C4-2B (cell line): ENCODE results near the gene GPR139.

Source experiments
- H3K27ac ChIP-seq: fragments of 450-650 bp; 2 replicates; pipeline ENCODE4 v1.5.1; 2017
- ZFX ChIP-seq: fragments of 450-650 bp; IDR thresholded peaks from 2 replicates; pipeline ENCODE4 v1.6.1; 2017
- TF ChIP-seq, protein P1 (sequence below): fragments of 450-650 bp; conservative IDR thresholded peaks from 2 replicates; pipeline ENCODE4 v1.5.1; 2017; ENCODE audit warnings: mild to moderate bottlenecking

Gene GPR139

DNA sequence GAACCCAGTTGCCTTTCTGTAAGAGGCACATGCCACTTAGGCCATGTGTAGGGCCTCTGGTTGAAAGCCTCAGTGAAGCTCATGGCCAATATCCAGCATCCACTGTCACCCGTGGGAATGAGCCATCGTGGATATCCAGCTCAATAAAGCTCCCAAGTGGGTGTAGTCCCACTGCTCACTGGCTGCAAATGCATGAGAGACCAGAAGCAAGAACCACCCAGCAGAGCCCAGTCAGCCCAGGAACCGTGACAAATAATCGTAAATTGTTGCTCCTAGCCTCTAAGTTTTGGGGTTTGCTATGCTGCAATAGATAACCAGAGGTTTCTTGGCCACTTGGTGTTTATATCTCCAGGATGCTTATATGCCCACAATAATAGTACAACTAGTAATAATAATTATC is 33.7 kb downstream of the GPR139 start:
- H3K27ac ChIP-seq, result no peak overlapping the region
- TF ChIP-seq, protein P1, sequence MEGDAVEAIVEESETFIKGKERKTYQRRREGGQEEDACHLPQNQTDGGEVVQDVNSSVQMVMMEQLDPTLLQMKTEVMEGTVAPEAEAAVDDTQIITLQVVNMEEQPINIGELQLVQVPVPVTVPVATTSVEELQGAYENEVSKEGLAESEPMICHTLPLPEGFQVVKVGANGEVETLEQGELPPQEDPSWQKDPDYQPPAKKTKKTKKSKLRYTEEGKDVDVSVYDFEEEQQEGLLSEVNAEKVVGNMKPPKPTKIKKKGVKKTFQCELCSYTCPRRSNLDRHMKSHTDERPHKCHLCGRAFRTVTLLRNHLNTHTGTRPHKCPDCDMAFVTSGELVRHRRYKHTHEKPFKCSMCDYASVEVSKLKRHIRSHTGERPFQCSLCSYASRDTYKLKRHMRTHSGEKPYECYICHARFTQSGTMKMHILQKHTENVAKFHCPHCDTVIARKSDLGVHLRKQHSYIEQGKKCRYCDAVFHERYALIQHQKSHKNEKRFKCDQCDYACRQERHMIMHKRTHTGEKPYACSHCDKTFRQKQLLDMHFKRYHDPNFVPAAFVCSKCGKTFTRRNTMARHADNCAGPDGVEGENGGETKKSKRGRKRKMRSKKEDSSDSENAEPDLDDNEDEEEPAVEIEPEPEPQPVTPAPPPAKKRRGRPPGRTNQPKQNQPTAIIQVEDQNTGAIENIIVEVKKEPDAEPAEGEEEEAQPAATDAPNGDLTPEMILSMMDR, result no peak
- TF ChIP-seq ZFX, result no peak

DNA sequence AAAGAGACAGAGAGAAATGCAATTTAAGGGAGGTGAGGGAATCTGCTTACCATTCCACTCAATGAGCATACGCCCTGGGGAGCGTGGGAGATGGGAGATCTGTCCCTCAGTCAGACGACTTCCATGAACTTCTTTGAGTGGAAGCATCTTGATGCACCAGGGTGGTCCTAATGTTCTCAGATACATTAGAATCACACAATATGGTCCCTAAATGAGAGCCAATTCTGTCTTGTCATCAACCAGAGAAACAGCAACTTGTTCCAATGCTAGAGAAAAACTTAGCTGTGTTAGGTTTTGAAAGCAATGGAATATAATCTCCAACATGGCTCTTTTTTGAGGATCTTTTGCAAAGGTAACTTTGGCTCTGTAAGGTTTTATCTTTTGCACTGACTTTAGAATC is 44.1 kb downstream of the GPR139 start:
- H3K27ac ChIP-seq, result no peak overlapping the region
- TF ChIP-seq ZFX, result no peak
- TF ChIP-seq, protein P1, result no peak

DNA sequence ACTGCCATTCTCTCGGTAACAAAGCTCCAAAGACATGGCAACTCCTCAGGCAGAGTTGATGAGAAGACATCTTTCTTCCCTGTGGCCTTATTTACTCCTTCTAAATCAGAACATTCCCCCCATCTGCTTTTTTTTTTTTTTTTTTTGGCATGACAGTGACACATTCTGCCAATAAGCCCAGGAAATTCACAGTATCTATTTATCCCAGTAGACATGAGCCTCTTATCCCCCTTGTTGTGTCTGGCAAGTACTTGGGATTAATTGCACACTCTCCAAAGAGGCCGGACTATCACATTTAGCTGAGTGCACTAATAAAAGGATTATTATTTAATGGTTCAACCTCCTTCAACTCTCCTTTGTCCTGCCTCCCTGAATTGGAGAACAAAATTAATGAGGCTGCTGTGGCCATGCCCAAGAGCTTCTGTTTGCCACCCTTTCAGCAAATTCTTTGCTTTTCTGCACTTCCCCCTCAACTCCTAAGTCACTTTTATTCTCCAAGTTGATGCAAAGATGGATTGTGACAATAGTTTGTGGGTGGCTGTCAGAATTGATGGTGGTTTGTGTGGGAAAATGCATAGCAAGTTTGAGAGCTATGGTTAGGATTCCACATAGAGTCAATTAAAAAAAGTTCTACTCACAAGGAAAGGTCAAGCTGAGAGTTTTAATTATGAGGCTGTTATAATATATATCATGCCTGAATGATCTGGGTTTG is 47.2 kb downstream of the GPR139 start:
- TF ChIP-seq ZFX, result no peak
- TF ChIP-seq, protein P1, result no peak
- no peak overlapping the region for H3K27ac ChIP-seq

DNA sequence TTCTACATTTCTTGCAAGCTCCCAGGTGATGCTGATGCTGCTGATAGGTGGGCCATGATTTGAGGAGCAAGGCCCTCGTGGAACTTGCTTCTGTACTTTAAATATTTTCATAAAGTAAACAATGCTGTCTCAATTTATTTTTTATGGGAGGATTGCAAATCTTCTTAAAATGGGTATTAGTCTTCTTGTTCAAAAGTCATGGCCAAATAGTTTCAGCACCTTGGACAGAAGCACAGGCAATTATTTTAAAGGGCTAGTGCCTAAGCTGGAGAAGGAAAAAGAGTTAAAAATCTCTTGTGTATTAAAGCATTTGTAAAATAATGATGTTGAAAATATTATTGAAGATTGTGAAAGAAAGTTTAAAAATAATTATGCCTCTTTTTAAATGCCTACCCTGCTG is 50.5 kb downstream of the GPR139 start:
- TF ChIP-seq ZFX, result no peak
- TF ChIP-seq, protein P1, result no peak
- H3K27ac ChIP-seq, result no peak overlapping the region

DNA sequence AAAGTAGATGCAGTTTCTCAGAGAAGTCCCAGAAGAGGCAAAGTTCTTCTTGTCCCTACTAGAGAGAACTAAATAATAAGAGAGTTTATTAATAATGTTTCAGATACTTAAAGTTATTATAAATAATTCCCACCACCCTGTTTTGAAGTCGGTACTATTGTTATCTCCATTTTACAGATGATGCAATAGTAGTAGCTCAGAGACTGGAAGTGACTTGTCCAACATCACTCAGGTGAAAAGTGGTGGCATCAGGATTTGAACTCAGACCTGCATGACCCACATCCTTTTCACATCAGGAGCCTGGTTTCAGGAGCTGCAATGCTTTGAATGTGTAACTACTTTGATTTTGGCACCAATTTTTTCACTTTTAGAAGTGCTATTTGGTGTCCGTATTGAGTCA is 52.7 kb downstream of the GPR139 start:
- no peak overlapping the region for H3K27ac ChIP-seq
- TF ChIP-seq ZFX, result no peak
- TF ChIP-seq, protein P1, result no peak

DNA sequence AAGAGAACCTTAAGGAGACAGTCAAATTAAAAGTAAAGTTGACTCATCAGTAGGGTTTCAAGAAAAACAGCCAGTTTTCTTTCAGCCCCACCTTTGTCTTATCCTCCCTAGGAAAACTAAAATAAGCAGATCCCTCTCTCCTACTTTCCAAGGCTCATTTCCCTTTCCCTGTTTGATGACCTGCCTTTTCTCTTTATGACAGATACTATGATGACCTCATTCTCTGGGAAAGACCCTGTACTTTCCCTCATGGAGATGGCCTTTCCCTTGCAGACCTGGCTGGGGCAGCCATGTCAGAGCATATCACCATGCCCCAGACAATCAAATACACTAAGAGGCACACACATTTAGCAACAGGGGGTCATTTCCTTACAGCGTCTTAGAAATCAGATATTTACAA is 53.6 kb downstream of the GPR139 start:
- H3K27ac ChIP-seq, result no peak overlapping the region
- TF ChIP-seq, protein P1, result no peak
- TF ChIP-seq ZFX, result no peak

DNA sequence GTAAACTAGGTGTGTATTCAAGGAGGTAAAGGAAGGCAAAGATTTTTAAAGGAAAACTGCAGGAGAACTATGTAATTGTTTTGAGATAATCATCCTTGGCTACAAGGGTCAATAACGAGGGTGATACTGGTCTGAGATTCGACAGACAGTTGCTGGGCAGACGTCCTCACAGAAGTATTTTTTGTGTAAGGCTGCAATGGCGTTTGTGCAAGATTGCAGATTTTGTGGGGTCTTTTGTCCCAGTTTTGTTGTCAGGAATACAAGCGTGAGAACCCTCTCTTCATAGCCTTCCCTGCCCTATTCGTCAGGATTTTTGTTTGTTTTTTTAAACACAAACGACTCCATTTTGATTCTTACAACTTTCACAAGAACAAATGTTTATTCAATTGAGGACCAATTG is 57.5 kb downstream of the GPR139 start:
- H3K27ac ChIP-seq, result no peak overlapping the region
- TF ChIP-seq, protein P1, result no peak
- no peak for TF ChIP-seq ZFX
